ENCODE measurements around the gene GPC6. TPM values are rescaled to one million over a fixed set of nuclear protein-coding genes. Genes with fewer than 3 reads are reported as not detected.

GPC6 gene
- total RNA-seq, 4 donors from 2014 or later, result 13.7 to 21.7 (median 16.5) TPM

DNA sequence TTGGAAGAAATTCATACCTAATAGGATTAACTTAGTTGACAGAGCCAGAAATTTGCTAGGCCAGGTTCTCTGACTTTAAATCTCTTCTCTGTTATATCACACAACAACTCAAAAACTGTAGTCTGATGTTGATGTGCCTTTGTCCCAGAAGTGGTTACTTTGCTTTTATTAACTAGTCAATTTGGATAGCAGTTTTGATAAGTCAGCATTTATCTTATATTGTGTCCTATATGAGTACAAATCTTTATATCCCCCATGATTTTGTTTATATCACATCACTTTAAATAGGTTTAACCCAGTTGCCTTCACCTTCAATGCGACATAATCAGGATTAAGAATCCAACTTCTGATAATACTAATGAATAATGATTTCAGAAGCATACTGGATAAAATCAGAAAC lies 459.3 kb downstream of the GPC6 start:
- H3K4me3 ChIP-seq, result no peak overlapping the region
- H3K4me1 ChIP-seq, result no peaks in the 10 kb centered on the region
- H3K36me3 ChIP-seq, result no peaks in the 10 kb centered on the region
- no peak for ATAC-seq
- H3K27me3 ChIP-seq, result no peaks in the 10 kb centered on the region
- no peak overlapping the region for H3K27ac ChIP-seq
- 79 to 100% methylated on average over 1 of the region's 1 CpG for WGBS, 2 donors (ENCODE audit: low coverage in 1 of 2)
- TF ChIP-seq EP300 (IDR thresholded peaks at IDR 0.05), result no peak
- TF ChIP-seq CTCF (IDR thresholded peaks at IDR 0.05), result no peak
- TF ChIP-seq POLR2A (IDR thresholded peaks at IDR 0.05), result no peak
- no peak for TF ChIP-seq POLR2AphosphoS5 (IDR thresholded peaks at IDR 0.05)
- H3K9me3 ChIP-seq, result no peaks in the 10 kb centered on the region

- TF ChIP-seq EP300 (IDR thresholded peaks at IDR 0.05) (no peak), POLR2AphosphoS5 (IDR thresholded peaks at IDR 0.05) (no peak), POLR2A (IDR thresholded peaks at IDR 0.05) (no peak), CTCF (IDR thresholded peaks at IDR 0.05) (no peak)
- ATAC-seq, result no peak
- Histone ChIP-seq H3K27me3 (no peaks in the 10 kb centered on the region), H3K9me3 (no peaks in the 10 kb centered on the region), H3K36me3 (no peaks in the 10 kb centered on the region), H3K4me1 (no peaks in the 10 kb centered on the region), H3K27ac (no peak overlapping the region), H3K4me3 (no peak overlapping the region)
Observed at GRCh38 chr13:93686399-93686798, 459.8 kb downstream of the GPC6 start.

DNA sequence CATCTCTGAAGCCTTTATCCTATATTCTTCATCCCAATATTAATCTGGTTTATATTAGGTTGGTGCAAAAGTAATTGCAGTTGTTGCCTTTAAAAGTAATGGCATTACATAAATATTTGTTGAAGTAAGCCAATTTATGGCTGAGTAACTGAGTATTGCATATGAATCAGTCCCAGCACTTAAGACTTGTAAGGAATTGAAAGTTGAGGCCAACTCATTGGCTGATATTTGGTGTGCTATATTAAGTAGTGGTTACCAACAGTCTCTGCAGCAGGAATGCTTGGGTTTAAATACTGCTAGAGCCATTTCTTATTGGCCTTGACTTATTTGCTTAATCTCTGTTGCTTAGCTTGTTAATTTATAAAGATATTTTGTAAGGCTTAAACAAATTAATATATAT lies 460.7 kb downstream of the GPC6 start:
- Histone ChIP-seq H3K9me3 (no peaks in the 10 kb centered on the region), H3K27me3 (no peaks in the 10 kb centered on the region), H3K4me1 (no peaks in the 10 kb centered on the region), H3K36me3 (no peaks in the 10 kb centered on the region), H3K27ac (no peak overlapping the region), H3K4me3 (no peak overlapping the region)
- ATAC-seq, result no peak
- no peak for TF ChIP-seq POLR2AphosphoS5 (IDR thresholded peaks at IDR 0.05)
- no peak for TF ChIP-seq POLR2A (IDR thresholded peaks at IDR 0.05)
- no peak for TF ChIP-seq CTCF (IDR thresholded peaks at IDR 0.05)
- TF ChIP-seq EP300 (IDR thresholded peaks at IDR 0.05), result no peak

- ATAC-seq, result no peak
- Histone ChIP-seq H3K27ac (no peak overlapping the region), H3K9me3 (no peaks in the 10 kb centered on the region), H3K4me1 (no peaks in the 10 kb centered on the region), H3K27me3 (no peaks in the 10 kb centered on the region), H3K4me3 (no peak overlapping the region), H3K36me3 (no peaks in the 10 kb centered on the region)
- TF ChIP-seq POLR2A (IDR thresholded peaks at IDR 0.05), result no peak
- TF ChIP-seq EP300 (IDR thresholded peaks at IDR 0.05), result no peak
Observed at GRCh38 chr13:93689333-93689732, 462.7 kb downstream of the GPC6 start.

- Histone ChIP-seq H3K4me1 (no peaks in the 10 kb centered on the region), H3K27ac (no peak overlapping the region), H3K4me3 (no peak overlapping the region), H3K27me3 (no peaks in the 10 kb centered on the region), H3K9me3 (no peaks in the 10 kb centered on the region), H3K36me3 (no peaks in the 10 kb centered on the region)
- no peak for ATAC-seq
- TF ChIP-seq POLR2AphosphoS5 (IDR thresholded peaks at IDR 0.05) (no peak), POLR2A (IDR thresholded peaks at IDR 0.05) (no peak), EP300 (IDR thresholded peaks at IDR 0.05) (no peak), CTCF (IDR thresholded peaks at IDR 0.05) (no peak)
- 46 to 67% methylated on average over 1 of the region's 1 CpG for WGBS, 2 donors (ENCODE audit: low coverage in 1 of 2)
Observed at GRCh38 chr13:93690139-93690538, 463.5 kb downstream of the GPC6 start.
